ENCODE results near the gene RASSF1.
A peak's percentile ranks its signal among the peaks of the same experiment; 100 is the strongest.
"Not testable (repeated sequence)": the region's sequence is repeated elsewhere in the genome, so short reads cannot be mapped to it uniquely, and the experiment has no call there.

RASSF1 gene

DNA sequence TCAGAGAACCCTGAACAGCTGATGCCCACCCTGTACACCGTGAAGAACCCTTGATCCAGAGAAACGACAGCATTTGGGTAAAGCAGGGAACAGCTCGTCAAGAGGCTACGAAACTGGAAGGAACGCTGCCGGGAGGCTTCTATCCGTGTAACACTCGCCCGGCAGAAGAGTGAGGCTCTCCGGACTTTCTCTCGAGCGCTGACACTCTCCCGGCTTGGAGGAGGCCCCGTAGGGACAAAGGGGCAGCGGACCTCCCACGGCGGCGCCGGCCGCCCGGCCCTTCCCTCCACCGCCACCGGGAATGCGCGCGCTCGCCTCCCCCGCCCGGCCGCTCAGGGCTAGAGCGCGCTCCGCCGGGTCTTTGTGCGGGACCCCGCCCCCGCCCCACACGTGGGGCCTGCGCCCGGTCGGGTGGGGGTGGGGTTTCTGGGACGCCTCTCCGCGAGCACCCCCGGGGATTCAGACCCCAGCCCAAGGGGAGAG lies 19.7 kb downstream of the RASSF1 start:
- Histone ChIP-seq H3K9ac (ENCODE audit: low read length) (peak overlapping the region; percentile 71), H3K9me3 (ENCODE audit: low read length) (no peaks in the 10 kb centered on the region), H3K36me3 (ENCODE audit: insufficient read depth, low read length) (peaks cover 29% of the 10 kb centered on the region), H3K27me3 (ENCODE audit: control insufficient read depth in 1 of 2, insufficient read depth in 2 of 2, low read length in 2 of 2) (no peaks in the 10 kb centered on the region), H3K27ac (ENCODE audit: low read depth, low read length) (peak overlapping the region; percentile 83), H3K4me3 (ENCODE audit: low read depth in 1 of 2, low read length in 2 of 2) (peak overlapping the region; percentile 74 to 91), H3K4me1 (ENCODE audit: insufficient read depth, low read length) (peaks cover 53% of the 10 kb centered on the region)

DNA sequence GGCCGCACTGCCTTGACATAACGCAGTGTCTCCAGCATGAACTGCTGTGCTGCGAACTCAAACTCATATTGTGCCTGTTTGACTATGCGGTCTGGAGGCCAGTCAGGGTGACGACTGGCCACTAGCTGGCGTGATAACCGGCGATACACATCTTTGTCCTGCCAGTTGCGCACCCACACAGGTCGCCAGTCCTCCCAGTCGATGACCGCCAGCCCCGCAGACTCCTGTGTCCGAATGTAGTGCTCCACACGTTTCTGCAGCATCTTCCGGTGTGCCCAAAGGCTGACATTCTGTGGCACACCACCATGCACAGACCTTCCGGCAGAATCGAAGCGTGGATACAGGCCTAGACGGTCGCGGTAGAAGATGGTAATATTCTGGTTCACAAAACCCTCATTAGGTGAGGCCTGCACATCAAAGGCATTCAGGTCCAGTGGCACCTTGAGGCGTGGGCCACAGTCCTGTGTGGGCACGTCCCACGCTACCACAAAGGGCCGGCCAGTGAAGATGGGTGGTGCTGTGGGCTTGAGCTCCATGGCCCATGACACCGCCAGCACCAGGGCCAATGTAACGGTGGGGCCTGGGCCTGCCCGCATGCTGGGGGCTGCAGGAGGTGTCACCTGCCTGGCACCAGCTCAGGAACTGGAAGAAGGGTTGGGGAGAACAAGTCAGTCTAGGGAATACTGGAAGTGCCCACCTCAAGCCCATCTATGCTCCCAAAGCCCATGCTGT lies 20.6 kb downstream of the RASSF1 start:
- no peaks in the 10 kb centered on the region for H3K9me3 ChIP-seq (ENCODE audit: low read length)
- H3K4me3 ChIP-seq (ENCODE audit: low read depth in 1 of 2, low read length in 2 of 2): peak overlapping the region; percentile 74 to 91
- peaks cover 22% of the 10 kb centered on the region for H3K36me3 ChIP-seq (ENCODE audit: insufficient read depth, low read length)
- peak overlapping the region; percentile 83 for H3K27ac ChIP-seq (ENCODE audit: low read depth, low read length)
- H3K27me3 ChIP-seq (ENCODE audit: control insufficient read depth in 1 of 2, insufficient read depth in 2 of 2, low read length in 2 of 2): no peaks in the 10 kb centered on the region
- peaks cover 53% of the 10 kb centered on the region for H3K4me1 ChIP-seq (ENCODE audit: insufficient read depth, low read length)
- peak overlapping the region; percentile 71 for H3K9ac ChIP-seq (ENCODE audit: low read length)

GRCh38 chr3:50319181-50319893 lies 21.3 kb downstream of the RASSF1 start:
- Histone ChIP-seq H3K4me3 (ENCODE audit: low read depth in 1 of 2, low read length in 2 of 2) (peak overlapping the region in 1 of 2 donors; percentile 74), H3K27ac (ENCODE audit: low read depth, low read length) (no peak overlapping the region), H3K9ac (ENCODE audit: low read length) (peak overlapping the region; percentile 35), H3K36me3 (ENCODE audit: insufficient read depth, low read length) (peaks cover 20% of the 10 kb centered on the region), H3K27me3 (ENCODE audit: control insufficient read depth in 1 of 2, insufficient read depth in 2 of 2, low read length in 2 of 2) (no peaks in the 10 kb centered on the region), H3K4me1 (ENCODE audit: insufficient read depth, low read length) (peaks cover 48% of the 10 kb centered on the region), H3K9me3 (ENCODE audit: low read length) (no peaks in the 10 kb centered on the region)

DNA sequence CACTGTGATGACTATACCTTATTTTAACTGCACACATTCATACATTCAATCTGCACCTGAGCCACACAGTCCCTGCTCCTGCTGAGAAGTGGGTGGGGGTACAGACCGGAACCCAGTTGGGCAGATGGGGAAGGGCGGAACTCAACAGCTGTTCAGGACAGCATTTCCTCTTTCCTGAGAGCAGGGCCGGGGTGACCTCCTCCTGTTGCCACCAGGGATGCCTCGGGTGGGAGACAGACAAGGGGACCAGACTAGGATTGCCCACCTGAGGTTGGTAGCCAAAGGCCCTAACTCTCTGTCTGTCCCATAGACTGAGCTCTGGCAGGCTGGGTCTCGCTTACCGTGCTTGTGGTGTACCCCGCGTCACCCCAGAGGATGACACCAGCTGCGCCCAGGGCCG lies 22.0 kb downstream of the RASSF1 start:
- H3K27me3 ChIP-seq (ENCODE audit: control insufficient read depth in 1 of 2, insufficient read depth in 2 of 2, low read length in 2 of 2): no peaks in the 10 kb centered on the region
- H3K4me3 ChIP-seq (ENCODE audit: low read depth in 1 of 2, low read length in 2 of 2): peak overlapping the region in 1 of 2 donors; percentile 74
- no peaks in the 10 kb centered on the region for H3K9me3 ChIP-seq (ENCODE audit: low read length)
- peaks cover 44% of the 10 kb centered on the region for H3K4me1 ChIP-seq (ENCODE audit: insufficient read depth, low read length)
- H3K9ac ChIP-seq (ENCODE audit: low read length): peak overlapping the region; percentile 35
- H3K36me3 ChIP-seq (ENCODE audit: insufficient read depth, low read length): peaks cover 20% of the 10 kb centered on the region
- no peak overlapping the region for H3K27ac ChIP-seq (ENCODE audit: low read depth, low read length)

DNA sequence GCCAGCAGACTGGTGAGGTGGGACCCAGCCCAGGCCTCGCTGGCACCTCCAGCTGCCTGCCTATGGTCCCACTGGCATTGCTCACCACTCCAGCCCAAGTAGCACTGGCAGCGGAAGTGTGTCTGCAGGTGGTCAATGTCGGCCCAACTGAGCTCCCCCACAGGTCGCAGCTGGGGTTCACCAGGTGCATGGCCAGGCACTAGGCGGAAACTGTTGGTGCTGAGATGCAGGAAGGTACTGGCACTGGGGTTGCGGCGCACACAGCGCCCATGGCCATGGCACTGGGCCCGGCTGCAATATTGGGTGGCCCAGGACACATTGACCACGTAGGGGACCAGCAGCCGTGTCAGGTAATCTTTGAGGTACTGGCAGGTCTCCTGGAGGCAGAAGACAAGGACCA lies 22.5 kb downstream of the RASSF1 start:
- no peak overlapping the region for H3K9ac ChIP-seq (ENCODE audit: low read length)
- H3K4me1 ChIP-seq (ENCODE audit: insufficient read depth, low read length): peaks cover 44% of the 10 kb centered on the region
- H3K4me3 ChIP-seq (ENCODE audit: low read depth in 1 of 2, low read length in 2 of 2): no peak overlapping the region

GRCh38 chr3:50317300-50317699 lies 23.3 kb downstream of the RASSF1 start:
- no peaks in the 10 kb centered on the region for H3K27me3 ChIP-seq (ENCODE audit: control insufficient read depth in 1 of 2, insufficient read depth in 2 of 2, low read length in 2 of 2)
- H3K27ac ChIP-seq (ENCODE audit: low read depth, low read length): no peak overlapping the region
- peaks cover 20% of the 10 kb centered on the region for H3K36me3 ChIP-seq (ENCODE audit: insufficient read depth, low read length)
- peaks cover 40% of the 10 kb centered on the region for H3K4me1 ChIP-seq (ENCODE audit: insufficient read depth, low read length)
- H3K9me3 ChIP-seq (ENCODE audit: low read length): no peaks in the 10 kb centered on the region
- H3K9ac ChIP-seq (ENCODE audit: low read length): no peak overlapping the region
- H3K4me3 ChIP-seq (ENCODE audit: low read depth in 1 of 2, low read length in 2 of 2): no peak overlapping the region

More for the DNA sequence above, 22.5 kb downstream of the RASSF1 start:
- Histone ChIP-seq H3K27me3 (ENCODE audit: control insufficient read depth in 1 of 2, insufficient read depth in 2 of 2, low read length in 2 of 2) (no peaks in the 10 kb centered on the region), H3K36me3 (ENCODE audit: insufficient read depth, low read length) (peaks cover 20% of the 10 kb centered on the region), H3K9me3 (ENCODE audit: low read length) (no peaks in the 10 kb centered on the region), H3K27ac (ENCODE audit: low read depth, low read length) (no peak overlapping the region)

DNA sequence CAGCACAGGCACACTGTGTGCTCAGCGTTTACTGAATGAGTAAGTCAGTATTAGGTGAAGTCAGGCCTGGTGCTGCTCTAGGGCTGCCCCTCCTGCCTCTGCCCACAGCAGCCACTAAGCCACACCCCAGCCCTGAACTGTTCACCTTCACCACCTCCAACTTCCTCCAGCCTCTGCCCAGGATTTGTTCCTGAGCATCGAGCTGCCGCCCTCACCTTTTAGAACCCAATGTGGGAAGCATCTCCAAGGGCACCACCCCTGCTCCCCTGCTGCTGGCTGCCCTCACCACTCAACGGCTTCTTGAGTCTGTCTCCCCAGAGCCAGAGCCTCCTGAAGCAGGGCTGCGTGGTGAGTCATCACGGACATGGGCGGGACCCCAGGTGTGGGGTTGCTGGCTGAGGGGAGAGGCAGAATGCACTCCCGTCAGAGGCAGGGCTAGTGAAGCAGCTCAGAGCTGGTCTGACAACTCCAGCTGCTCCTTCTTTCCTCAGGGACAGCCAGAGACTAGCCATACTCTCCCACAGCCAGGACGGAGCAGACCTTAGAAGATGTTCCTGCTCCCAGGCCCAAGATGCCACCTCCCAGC lies 23.9 kb downstream of the RASSF1 start:
- Histone ChIP-seq H3K9me3 (ENCODE audit: low read length) (no peaks in the 10 kb centered on the region), H3K4me1 (ENCODE audit: insufficient read depth, low read length) (peaks cover 35% of the 10 kb centered on the region), H3K27ac (ENCODE audit: low read depth, low read length) (no peak overlapping the region), H3K27me3 (ENCODE audit: control insufficient read depth in 1 of 2, insufficient read depth in 2 of 2, low read length in 2 of 2) (no peaks in the 10 kb centered on the region), H3K9ac (ENCODE audit: low read length) (no peak overlapping the region), H3K36me3 (ENCODE audit: insufficient read depth, low read length) (peaks cover 20% of the 10 kb centered on the region), H3K4me3 (ENCODE audit: low read depth in 1 of 2, low read length in 2 of 2) (no peak overlapping the region)

GRCh38 chr3:50314816-50315215 lies 25.8 kb downstream of the RASSF1 start:
- no peak overlapping the region for H3K27ac ChIP-seq (ENCODE audit: low read depth, low read length)
- no peaks in the 10 kb centered on the region for H3K9me3 ChIP-seq (ENCODE audit: low read length)
- peaks cover 27% of the 10 kb centered on the region for H3K4me1 ChIP-seq (ENCODE audit: insufficient read depth, low read length)
- no peak overlapping the region for H3K4me3 ChIP-seq (ENCODE audit: low read depth in 1 of 2, low read length in 2 of 2)
- no peak overlapping the region for H3K9ac ChIP-seq (ENCODE audit: low read length)
- H3K27me3 ChIP-seq (ENCODE audit: control insufficient read depth in 1 of 2, insufficient read depth in 2 of 2, low read length in 2 of 2): no peaks in the 10 kb centered on the region
- H3K36me3 ChIP-seq (ENCODE audit: insufficient read depth, low read length): peaks cover 20% of the 10 kb centered on the region

DNA sequence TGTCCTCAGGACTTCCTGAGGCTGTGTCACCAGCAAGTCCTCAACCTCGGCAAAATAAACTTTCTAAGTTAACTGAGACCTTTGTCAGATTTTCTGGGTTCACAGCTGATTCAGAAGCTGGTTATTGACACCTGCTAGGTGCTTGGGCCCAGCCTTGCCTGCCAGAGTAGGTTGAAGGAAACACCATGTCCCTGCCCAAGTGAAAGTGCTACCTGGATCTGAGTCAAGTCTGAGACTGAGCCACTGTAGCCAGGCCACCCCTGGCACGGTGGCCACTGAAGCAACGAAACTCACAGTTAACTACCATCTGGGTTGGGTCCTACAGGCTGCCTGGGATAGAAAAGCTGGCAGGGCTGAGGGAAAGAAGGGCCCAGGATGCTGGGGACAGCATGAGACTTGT lies 26.3 kb downstream of the RASSF1 start:
- H3K9me3 ChIP-seq (ENCODE audit: low read length): no peaks in the 10 kb centered on the region
- peaks cover 16% of the 10 kb centered on the region for H3K36me3 ChIP-seq (ENCODE audit: insufficient read depth, low read length)
- no peak overlapping the region for H3K9ac ChIP-seq (ENCODE audit: low read length)
- H3K27ac ChIP-seq (ENCODE audit: low read depth, low read length): no peak overlapping the region
- H3K4me3 ChIP-seq (ENCODE audit: low read depth in 1 of 2, low read length in 2 of 2): no peak overlapping the region
- H3K4me1 ChIP-seq (ENCODE audit: insufficient read depth, low read length): peaks cover 22% of the 10 kb centered on the region
- no peaks in the 10 kb centered on the region for H3K27me3 ChIP-seq (ENCODE audit: control insufficient read depth in 1 of 2, insufficient read depth in 2 of 2, low read length in 2 of 2)

- not testable (repeated sequence) for H3K9me3 ChIP-seq (ENCODE audit: low read length); H3K27ac ChIP-seq (ENCODE audit: low read depth, low read length); H3K36me3 ChIP-seq (ENCODE audit: insufficient read depth, low read length); H3K27me3 ChIP-seq (ENCODE audit: control insufficient read depth in 1 of 2, insufficient read depth in 2 of 2, low read length in 2 of 2); H3K4me1 ChIP-seq (ENCODE audit: insufficient read depth, low read length); H3K4me3 ChIP-seq (ENCODE audit: low read depth in 1 of 2, low read length in 2 of 2); H3K9ac ChIP-seq (ENCODE audit: low read length)
Observed at GRCh38 chr3:50312041-50312440, 28.6 kb downstream of the RASSF1 start.

GRCh38 chr3:50304601-50305000 lies 36.0 kb downstream of the RASSF1 start:
- Histone ChIP-seq H3K9me3 (ENCODE audit: low read length) (no peaks in the 10 kb centered on the region), H3K9ac (ENCODE audit: low read length) (no peak overlapping the region), H3K27me3 (ENCODE audit: control insufficient read depth in 1 of 2, insufficient read depth in 2 of 2, low read length in 2 of 2) (no peaks in the 10 kb centered on the region), H3K36me3 (ENCODE audit: insufficient read depth, low read length) (no peaks in the 10 kb centered on the region), H3K4me3 (ENCODE audit: low read depth in 1 of 2, low read length in 2 of 2) (no peak overlapping the region), H3K27ac (ENCODE audit: low read depth, low read length) (no peak overlapping the region), H3K4me1 (ENCODE audit: insufficient read depth, low read length) (peaks cover 19% of the 10 kb centered on the region)
